NCI-H2107 (cell line): Measurements from ENCODE around the gene CENPA.
"Not testable (repeated sequence)": the region's sequence is repeated elsewhere in the genome, so short reads cannot be mapped to it uniquely, and the experiment has no call there.

Experiments
- DNase-seq: peaks from one replicate; lab custom pipeline; 2025; lab: John Stamatoyannopoulos, UW

Gene CENPA

DNA sequence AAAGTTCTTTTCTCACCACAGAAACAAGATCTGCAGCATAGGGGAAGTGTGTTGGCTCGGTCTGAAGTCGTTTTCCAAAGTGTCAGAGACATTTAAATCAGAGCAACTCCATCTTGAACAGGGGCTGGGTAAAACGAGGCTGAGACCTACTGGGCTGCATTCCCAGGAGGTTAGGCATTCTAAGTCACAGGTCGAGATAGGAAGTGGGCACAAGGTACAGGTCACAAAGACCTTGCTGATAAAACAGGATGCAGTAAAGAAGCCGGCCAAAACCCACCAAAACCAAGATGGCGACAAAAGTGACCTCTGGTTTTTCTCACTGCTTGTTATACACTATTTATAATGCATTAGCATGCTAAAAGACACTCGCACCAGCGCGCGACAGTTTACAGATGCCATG, 24.9 kb upstream of the CENPA start:
- DNase-seq = not testable (repeated sequence)

- DNase-seq = no peak
Measured at GRCh38 chr2:26763019-26763418, 22.8 kb upstream of the CENPA start.

- peak; percentile 28 for DNase-seq
Measured at GRCh38 chr2:26764078-26764887, 21.6 kb upstream of the CENPA start, which contains the start of gene SLC35F6. SLC35F6 (plus strand) TSS chr2:26764284; CDS start chr2:26764350, 66 bp downstream.

- no peak for DNase-seq
Measured at GRCh38 chr2:26764906-26765305, 20.9 kb upstream of the CENPA start.

DNA sequence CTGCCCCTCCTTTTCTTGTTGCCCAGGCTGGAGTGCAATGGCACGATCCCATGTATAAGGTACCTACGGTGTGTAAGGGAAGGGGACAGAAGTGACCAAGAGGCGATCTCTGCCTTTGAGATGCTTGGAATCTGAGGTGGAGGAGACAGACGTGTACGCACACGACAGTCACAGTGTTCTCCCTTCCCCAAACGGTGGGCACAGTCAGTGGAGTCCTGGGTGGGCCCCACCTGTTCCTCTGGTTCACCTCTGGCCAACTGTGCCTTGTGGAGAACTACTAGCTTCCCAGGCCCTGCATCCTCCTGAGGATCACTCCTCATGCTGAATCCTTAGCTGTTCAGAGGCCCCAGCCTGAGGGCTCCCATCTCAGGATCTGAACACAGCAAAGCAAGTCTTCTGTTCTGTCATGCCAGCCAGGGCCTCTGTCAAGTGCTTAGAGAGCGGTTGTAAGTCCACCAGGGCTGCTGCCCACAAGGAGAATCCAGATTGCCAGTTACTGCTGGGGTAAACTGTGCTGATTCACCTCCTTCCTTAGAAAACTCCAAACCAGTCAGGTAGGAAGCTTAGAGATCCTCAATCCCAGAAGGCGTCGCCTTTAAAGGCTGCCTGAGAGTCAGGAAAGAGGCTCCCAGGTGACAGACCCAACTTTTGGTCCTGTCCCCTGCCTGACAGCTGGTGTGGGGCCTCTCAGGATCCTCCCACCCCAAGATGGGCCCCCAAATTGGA, 20.2 kb upstream of the CENPA start:
- no peak for DNase-seq

- DNase-seq = no peak
Measured at GRCh38 chr2:26767129-26767528, 18.7 kb upstream of the CENPA start.

GRCh38 chr2:26767894-26768487, 17.9 kb upstream of the CENPA start:
- DNase-seq = no peak

GRCh38 chr2:26768759-26769088, 17.1 kb upstream of the CENPA start:
- no peak for DNase-seq

DNA sequence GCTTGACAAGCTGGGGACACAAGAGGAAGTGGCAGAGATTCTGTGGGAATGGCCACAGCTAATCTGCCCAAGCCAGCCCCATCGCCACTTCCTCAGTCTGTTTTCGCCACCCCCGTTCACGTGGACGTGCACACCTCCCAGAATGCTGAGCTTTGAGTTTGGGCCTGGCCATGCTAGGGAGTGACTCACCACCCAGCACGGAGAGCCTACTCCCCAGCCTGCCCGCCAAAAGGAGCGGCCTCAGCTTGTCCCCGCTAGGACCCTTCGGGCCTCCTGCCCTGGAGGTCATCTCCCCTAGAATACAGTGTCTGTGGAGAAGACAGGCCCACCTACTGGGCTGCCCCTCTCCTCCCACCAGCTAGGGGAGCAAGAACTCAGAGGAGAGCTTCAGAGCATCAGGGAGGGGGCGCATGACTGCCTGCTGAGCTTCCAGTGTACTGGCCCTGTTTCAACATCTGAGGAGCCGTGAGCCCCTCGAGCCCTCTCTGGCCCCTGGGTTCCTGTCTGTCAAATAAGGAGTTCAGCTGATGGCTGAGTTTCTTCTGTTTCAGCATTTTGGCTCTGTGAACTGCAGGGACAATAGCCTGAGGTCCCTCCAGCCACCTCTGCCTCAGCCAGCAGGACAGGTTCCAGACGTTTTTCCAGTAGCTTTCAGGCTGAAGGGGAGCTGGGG, 16.6 kb upstream of the CENPA start:
- DNase-seq = no peak

GRCh38 chr2:26770986-26771586, 14.8 kb upstream of the CENPA start:
- no peak for DNase-seq

DNA sequence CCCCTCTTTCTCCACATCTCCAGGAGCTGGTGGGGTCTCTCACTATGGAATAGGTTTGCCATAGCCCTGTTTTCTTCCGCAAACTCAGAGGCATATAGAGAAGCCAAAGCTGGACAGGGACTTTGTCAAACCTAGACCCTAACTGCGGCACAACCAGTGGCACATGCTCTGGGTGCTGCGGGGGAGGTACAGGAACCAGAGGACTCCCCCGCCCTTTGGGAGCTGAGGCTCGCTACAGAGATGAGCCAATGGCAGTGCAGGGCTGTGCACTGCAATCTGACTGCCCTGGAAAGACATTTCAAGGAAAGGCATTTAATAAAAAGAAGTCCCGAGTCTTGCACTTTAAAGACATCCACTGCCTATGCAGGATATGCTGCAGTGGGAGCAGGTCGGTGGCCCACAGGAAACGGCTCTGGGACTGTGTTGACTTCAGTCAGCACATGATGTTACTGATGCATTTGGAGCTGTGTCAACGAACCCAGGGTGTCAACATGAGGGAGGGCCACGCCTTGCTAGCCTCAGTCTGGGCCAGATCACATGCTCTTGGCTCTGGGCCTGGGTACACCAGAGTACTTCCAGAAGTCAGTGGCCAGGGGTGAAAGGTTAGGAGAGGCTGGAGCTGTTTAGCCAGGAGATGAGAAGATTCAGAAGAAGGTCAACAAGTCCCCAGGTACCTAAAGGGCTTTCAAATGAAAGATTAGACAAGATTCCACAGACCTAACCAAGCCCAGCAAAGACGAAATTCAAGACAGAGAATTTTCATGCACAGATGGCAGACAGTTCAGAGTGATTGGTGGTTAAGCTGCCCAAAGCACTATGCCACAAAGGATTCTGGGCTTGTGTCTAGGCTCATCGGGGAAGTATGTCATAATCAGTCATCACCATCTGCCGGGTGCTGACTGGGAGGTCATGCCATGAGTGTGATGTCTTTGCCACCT, 13.5 kb upstream of the CENPA start:
- no peak for DNase-seq

DNA sequence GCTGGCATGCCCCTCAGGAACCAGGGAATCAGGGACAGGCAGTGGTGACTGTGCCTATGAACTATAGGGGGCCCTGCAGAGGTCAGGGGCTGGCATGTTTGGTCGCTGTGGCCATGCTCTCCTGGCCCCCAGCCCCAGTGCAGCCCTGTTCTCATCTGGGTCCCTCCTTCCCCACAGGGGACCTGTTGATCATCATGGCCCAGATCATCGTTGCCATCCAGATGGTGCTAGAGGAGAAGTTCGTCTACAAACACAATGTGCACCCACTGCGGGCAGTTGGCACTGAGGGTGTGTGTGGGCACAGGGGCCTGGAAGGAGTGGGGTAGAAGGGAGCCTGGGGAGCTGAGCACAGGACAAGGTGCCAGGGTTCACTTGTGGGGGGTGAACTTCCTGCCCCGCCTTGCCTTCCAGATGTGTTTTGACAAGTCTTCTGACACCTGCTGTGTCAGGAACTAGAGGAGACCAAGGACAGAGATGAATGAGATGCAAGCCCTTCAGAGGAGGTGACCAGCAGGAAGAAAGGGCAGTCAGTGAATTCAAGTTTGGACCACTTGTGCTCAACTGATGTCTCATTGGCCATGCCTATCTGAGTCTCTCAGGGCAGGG, 9.6 kb upstream of the CENPA start:
- DNase-seq = no peak

DNA sequence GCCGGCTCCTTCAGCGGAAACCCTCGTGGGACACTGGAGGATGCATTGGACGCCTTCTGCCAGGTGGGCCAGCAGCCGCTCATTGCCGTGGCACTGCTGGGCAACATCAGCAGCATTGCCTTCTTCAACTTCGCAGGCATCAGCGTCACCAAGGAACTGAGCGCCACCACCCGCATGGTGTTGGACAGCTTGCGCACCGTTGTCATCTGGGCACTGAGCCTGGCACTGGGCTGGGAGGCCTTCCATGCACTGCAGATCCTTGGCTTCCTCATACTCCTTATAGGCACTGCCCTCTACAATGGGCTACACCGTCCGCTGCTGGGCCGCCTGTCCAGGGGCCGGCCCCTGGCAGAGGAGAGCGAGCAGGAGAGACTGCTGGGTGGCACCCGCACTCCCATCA, 7.8 kb upstream of the CENPA start:
- DNase-seq = no peak

DNA sequence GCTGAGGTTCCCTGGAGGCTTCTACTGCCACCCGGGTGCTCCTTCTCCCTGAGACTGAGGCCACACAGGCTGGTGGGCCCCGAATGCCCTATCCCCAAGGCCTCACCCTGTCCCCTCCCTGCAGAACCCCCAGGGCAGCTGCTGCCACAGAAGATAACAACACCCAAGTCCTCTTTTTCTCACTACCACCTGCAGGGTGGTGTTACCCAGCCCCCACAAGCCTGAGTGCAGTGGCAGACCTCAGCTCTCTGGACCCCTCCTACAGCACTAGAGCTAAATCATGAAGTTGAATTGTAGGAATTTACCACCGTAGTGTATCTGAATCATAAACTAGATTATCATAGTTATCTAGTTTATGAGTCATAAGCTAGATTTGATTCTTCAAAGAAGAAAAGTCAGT, 7.3 kb upstream of the CENPA start:
- DNase-seq = no peak

- DNase-seq = no peak
Measured at GRCh38 chr2:26780203-26780760, 5.6 kb upstream of the CENPA start.

DNA sequence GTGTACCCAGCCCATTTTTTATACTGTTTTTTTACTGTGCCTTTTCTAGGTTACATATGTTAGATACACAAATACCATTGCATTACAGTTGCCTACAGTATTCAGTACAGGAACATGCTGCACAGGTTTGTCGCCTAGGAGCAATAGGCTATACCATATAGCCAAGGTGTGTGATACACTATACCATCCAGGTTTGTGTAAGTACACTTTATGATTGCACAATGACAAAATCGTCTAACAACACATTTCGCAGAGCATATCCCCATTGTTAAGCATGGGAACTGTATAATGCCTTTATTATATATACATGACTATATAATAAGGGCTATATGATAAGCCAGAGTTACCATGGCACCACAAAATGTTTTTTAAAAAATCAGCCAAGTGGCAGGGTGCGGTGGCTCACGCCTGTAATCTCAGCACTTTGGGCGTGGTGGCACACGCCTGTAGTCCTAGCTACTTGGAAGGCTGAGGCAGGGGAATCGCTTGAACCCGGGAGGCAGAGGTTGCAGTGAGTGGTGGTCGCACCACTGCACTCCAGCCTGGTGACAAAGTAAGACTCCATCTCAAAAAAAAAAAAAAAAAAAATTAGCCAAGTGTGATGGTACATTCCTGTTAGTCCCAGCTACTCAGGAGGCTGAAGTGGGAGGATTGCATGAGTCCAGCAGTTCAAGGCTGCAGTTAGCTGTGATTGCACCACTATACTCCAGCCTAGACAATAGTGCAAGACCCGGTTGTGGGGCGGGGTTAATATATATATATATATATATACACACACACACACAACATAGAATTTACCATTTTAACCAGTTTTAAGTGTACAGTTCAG, 2.8 kb upstream of the CENPA start:
- DNase-seq = no peak

- no peak for DNase-seq
Measured at GRCh38 chr2:26784570-26785234, 1.2 kb upstream of the CENPA start.

- no peak for DNase-seq
Measured at GRCh38 chr2:26786207-26787028, 562 bp downstream of the CENPA start.
